NCI-H1417 treated with DMSO at 0.1 percent for 48 hours (cell line): ENCODE data around the gene SPATS2L.
"Not testable (repeated sequence)": the region's sequence is repeated elsewhere in the genome, so short reads cannot be mapped to it uniquely, and the experiment has no call there.

Experiments used
- DNase-seq: peaks from one replicate; lab custom pipeline; 2025; lab: John Stamatoyannopoulos, UW

Gene SPATS2L

DNA sequence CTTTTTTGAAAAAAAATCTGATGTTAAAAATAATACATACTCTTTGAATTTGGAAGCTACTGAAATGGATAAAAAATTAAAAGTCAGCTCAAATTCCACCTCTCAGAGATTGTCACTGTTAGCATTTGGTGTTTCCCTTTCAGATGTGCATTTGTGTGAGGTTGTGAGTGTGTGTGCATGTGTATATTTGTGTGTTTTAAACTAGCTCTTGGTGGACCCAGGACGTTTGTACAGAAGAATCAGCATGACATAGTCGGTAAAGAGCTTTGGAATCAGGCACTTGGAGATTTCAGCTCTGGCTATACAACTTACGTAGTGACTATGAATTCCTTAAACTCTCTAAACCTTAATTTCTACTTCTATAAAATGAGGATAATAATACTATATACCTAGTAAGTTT, 14.5 kb downstream of the SPATS2L start:
- DNase-seq: no peak

DNA sequence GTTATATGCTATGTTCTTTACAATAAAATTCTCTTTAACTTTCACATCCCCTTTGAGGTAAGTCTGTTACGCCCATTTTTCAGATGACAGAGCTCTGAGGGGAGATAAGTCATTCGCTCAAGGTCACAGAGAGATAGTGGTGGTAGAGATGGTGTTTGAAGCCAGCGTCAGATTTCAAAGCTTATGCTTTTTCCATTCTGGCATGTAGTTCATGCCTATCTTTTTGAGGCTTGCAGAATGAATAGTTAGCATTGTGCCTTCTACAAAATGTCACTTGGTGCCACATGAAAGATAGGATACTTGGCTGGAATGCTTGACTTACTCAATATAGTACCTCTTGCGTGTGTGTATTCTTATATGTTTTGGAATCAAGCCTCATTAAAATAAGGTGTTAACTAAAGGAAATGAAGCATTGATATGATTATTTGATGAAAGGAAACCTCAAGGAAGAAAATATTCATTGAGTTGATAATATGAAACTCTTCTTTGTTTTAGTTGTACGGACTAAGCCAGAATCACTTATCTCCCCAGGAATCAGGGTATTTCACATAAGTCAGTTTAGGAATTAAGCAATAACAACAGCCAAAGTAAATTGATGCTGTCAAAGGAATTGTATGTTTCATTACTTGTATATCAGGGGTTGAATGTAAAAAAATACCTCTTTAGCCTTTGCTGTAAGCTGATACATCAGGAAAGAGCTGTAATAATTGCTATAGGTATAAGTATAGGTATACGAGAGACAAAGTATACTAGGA, 15.5 kb downstream of the SPATS2L start:
- DNase-seq: no peak

DNA sequence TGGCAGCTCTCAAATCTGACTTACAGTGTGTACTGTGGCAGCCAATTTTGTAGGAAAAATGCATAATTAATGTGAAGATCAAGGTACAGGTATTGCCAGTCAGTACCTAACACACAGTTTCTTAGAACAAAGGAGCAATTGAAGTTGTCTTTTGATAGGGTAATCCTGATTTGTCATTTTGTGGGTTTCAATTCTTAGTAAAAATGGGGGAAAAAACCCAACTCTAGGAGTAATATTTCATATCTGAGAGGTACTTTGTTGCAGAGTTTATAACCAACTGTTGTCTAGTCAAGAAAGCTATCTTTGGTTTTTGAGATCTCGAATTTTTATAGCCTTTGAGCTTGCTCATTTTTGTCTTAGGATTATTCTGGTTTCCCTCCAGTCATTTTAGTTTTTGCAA, 16.1 kb downstream of the SPATS2L start:
- no peak for DNase-seq

DNA sequence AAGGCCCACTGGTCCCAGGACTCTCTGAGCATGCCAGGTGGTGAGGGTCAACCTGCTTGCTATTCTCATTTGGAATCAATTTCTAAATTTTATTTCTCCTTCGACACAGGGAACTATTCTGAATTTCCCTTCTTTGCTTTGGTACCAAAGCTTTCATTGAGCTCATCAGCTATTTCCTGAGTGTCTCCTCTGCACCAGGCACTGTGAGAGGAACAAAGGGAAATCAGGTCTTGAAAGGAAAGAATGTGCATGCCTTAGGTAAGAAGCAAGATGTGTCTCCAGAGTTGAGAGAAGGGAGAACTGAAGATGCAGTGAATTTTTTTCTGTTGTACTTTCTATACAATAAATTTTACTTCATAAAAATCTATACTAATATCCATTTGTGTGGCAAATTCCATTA, 17.9 kb downstream of the SPATS2L start:
- DNase-seq: no peak

DNA sequence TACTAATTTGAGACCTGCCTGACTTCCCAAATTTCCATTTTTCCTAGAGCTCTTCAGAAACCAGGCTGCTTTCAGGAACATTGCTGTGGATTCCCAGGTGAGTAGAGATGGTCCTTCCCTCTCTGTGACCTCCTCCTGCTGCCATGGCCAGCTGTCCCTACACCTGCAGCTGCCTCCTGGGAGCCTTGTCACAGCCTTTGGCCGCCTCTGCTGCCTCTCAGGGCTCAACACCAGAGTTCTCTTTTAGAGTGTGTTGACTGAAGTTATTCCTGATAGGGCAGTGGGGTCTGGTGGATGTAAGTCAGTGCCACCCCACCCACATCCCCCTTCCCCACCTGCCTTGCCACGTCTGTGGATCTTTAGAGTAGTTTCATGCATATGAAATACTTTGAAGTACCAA, 22.9 kb downstream of the SPATS2L start:
- no peak for DNase-seq

DNA sequence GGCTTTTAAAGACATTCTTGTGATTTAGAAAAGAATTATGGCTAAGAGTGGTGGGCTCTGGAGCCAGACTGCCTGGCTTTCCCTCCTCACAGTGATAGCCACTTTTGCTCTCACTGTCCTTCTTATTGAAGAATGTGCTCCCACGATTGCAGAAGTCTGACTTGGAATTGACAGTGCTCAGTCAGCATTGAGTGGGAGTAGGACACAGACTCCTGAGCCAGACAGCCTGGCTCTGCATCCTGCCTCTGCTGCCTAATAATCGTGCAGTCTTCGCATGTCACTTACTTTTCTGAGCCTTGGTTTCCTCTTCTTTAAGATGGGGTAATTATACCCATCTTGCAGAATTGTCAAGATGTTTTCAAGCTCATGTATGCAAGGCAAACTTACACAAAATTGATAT, 23.3 kb downstream of the SPATS2L start:
- DNase-seq: no peak

DNA sequence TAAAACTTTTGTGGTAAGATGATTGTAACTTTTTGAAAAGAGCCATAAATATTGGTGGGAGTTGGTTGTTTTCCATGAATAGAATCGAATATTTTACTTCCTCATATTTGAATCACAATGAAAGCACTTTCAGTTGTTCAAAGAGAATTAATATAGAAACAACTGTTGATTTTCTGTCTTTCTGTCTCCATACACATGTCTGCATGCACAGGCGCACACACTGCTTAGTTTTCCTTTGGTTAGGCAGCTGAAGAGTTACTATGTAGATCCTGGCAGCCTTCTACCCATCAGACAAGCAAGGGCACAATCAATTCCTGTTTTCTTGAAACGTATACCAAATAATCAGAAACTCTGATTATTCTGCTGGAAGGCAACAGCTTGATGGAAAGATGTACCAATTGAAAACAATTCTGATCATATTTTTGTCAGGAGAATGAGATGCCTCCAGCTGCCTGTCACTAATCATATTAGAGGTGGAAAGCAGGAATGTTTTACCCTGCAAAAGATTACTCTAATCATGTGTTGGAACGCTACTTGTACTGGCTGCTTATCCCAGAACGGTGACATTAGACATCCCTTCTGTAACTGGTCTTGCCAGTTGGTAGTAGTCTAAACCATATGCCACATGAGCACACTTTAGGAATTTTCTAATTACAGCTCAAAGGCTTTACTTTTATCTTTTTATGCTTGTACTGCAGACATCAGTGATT, 24.0 kb downstream of the SPATS2L start:
- no peak for DNase-seq

DNA sequence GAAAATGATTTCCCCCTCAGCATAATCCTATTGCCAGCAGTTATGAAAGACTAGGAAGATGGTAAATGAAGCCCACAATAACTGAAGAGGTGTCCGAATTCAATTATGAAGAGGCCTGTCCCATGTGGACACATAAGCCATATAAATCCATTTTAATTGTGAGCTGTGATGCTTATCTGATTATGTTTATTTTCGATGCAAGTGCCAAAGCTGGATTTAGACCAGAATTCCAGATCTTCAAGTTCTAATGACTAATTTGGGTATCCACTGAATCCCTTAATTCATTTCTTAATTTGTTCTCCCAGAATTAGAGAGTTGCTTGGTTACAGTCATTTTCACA, 24.5 kb downstream of the SPATS2L start:
- no peak for DNase-seq

DNA sequence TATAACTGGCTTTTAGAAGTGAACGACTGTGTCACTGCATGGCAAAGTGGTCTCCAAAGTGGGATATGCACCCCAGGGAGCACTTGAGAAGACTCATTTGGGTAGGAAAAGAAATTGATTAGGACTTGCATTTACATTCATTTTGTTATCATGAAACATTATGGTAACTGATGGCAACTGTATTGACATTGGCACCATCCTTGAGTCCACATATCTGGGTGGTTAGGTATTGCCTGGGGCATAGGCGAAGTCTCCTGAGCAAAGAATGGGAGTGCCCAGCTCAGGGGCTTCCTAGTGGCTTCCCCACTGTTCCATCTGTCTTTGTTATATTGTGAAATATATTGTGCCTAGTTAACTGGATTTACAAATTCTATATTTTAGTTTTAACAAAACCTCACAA, 29.2 kb downstream of the SPATS2L start:
- no peak for DNase-seq

DNA sequence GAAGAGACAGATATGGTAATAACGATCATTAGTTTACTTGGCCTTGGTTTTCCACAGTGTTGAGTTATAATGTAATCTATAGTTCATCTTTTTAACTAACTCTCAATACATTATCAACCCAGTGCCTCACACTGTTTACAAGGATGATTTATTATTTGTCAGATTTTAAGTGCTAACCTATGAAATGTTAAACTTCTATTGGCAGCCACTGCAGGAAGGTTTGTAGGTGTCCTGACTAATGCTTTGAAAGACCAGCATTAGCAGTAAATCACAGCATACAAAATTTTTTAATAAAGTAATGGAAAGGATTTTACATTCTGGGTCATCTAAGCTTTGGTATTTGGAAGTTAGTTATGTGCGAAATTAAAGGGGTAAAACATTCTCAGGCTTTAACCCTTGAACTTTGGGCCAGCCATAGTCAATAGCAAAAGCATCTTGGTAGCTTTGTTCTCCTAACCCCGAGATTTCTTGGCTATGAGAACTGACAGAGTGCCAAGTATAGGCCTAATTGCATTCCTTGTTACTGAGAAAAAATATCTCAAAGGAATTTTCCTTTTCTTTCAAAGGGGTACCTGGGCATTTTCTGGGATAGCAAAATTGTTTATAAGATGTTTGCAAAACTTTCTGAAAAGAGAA, 30.6 kb downstream of the SPATS2L start:
- DNase-seq: no peak

DNA sequence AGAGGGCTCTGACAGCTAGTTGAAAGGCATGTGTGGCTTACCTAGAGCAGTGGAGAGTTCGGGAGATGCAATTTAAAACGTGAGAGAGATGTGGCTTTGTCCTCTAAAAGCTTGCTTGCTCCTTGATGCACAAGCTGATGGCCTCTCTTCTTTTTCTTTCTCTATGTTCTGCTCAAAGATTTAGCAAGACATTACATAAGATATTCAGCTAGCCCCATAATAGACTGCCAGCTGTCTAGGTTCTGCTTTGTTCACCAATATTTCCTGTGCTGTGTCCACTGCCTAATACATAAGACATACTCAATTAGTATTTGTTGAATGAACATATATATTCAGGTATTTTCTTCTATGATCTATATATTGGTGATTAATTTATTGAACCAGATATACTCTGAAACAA, 31.1 kb downstream of the SPATS2L start:
- no peak for DNase-seq

DNA sequence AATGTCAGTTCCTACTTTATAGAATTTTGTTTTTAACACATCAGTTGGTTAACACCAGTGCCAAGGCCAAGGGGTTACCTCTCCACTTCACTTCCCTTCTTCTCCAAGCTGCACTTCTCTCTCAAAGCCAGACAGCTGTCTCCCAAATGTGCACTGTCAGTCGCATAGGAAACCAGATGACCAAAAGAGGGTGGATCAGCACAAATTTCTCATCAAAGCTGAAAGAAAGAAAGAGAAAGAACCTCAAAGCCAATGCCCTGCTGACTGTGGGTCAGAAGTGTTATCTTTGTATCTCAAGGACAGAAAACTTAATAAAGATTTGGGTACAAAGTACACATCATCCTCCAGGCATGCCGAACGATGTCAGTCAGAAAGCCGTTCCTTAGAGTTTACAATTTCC, 32.2 kb downstream of the SPATS2L start:
- no peak for DNase-seq

DNA sequence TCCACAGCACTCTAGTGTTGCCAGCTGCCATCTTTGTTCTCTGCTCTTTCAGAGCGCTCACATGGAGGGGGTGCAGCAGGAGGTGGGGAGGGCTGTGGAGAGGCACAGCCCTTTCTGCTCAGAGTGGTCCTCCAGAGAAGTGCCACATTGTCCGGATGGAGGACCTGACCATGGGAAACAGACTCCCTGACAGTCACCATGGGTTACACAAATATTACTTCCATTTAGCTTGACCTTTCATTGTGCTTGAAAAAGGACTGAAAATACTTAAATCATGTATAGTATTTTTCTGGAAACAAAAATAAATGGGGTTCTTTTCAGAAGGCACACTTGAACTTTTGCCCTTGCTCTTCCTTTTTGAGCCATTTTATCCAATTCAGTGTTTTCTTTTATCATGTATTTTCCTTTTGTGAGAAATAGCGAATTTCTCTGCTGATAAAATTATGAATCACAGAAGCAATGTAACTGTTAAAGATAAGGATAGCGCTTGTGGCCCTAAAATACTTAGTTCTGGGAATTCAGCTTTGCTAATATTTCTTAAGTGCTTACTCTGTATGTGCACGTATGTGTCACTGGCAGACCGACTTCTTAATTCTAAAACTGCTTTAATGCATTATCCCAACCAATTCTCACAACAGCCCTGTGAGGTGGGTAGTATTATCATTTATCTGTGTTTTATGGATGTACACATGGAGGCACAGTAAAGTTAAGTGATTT, 34.2 kb downstream of the SPATS2L start:
- no peak for DNase-seq

DNA sequence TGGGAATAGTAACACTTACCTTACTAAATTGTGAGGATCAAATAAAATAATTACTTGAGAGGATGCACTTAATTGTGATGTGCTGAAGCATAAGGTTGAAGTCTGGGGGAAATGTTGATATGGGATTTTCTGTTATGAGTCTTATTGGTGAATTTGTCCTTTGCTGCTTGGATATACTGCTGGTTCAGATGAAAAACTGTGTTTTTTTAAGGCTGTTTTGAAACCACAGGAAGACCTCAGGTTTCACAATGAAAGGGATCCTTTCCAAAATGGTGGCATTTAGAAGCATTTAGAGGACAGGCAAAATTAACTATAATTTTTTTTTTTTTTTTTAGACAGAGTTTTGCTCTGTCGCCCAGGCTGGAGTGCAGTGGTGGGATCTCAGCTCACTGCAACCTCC, 34.9 kb downstream of the SPATS2L start:
- no peak for DNase-seq

DNA sequence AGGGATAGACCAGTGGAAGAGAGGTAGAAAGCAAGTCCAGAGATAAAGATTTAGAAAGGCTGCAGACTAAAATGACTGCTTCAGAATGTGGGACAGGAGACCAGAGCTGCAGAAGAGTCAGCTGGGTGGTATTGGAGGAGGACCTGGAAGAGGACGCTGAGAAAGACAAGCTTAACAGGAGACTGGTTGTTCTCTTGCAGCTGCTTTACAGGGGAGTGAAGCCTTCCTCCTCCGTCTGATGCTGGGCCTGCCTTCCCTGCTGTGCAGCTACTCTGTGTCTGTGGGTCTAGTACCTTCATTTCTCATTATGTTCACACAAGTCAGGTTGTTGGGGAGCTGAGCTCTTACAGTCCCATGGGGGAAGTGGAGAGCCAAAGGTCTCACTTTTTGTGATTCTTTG, 35.7 kb downstream of the SPATS2L start:
- no peak for DNase-seq

DNA sequence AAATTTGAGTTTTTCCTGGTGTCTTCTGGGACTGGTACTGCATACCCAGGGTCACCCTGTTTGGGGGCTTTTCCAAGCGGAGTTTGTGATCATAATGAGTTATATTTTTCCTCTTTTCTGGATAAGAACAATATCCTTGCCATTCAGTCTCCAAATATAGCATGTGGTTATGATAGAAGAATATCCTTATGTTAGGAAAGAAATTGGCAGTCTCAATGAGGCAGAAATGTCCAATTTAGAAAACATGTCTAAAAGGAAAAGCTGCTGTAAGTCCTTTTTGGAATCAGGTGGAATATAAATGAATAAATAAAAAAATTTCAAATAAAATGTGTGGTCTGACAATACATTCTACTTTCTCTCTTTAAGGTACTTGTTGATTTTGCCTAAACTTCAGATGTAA, 36.2 kb downstream of the SPATS2L start:
- DNase-seq: no peak

DNA sequence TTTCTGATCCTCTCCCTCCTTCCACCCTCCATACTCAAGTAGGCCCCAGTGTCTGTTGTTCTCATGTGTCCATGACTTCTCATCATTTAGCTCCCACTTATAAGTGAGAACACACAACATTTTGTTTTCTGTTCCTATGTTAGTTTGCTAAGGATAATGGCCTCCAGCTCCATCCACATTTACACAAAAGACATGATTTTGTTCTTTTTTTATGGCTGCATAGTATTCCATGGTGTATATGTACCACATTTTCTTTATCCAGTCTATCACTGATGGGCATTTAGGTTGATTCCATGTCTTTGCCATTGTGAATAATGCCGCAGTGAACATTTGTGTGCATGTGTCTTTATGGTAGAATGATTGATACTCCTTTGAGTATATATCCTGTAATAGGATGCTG, 37.7 kb downstream of the SPATS2L start:
- DNase-seq: not testable (repeated sequence)

DNA sequence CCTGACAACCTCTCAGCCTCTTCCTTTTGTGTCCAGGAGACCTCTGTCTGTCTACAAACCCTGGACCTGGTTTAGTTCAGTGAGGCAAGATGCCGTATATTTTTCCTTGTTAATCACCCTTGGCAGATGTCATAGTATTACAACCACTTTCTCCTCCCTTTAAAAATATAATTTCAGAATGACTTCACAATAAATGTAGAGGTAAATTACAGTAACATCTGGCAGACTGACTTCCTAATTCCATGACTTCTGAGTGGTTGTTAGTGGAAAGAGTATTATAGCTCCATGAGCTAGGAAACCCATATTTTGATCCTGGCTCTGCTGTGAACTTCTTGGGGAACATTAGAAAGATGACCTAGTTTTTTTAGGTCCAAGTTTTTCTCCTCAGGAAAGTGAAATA, 39.5 kb downstream of the SPATS2L start:
- no peak for DNase-seq

DNA sequence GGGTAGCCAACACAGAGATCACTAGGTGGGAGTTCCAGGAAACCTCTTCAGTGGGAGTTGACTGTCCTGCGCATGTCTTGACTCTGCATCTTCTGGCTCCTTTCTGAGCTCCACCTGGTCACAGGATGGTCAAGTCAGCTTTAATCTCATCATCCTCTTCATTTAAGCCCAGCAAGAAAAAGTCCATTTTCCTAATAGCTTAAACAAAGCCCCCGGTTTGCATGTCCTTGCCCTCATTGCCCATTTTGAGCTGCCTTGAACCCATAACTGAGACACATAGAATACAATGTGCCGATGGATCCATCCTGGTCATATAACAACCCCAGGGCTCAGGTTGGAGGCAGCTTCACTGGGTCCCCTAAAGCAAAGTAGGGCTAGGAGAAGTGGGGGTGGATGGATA, 40.8 kb downstream of the SPATS2L start:
- no peak for DNase-seq

DNA sequence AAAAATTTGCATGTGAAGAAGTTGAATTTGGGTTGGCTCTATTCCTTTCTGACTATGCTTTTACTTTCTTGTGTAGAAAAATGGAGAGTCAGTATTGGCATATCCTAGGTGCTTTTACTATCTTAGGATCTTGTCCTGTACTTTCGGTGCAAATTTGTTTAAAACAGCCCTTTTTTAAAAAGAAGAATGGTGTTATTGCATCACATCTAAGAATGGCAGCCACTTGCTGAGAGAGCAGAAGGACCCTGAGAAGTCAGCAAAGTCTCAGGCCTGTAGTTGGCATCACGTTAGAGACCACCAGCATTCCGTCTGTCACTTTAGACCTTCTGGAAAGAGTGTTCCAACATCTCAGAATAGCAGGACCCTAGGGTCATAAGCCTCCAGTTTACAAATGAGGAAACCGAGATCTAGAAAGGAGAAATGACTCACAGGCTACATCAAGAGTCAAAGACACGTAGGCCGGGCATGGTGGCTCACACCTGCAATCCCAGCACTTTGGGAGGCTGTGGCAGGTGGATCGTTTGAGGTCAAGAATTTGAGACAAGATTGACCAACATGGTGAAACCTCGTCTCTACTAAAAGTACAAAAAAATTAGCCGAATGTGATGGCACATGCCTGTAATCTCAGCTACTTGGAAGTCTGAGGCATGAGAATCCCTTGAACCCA, 42.5 kb downstream of the SPATS2L start:
- no peak for DNase-seq

DNA sequence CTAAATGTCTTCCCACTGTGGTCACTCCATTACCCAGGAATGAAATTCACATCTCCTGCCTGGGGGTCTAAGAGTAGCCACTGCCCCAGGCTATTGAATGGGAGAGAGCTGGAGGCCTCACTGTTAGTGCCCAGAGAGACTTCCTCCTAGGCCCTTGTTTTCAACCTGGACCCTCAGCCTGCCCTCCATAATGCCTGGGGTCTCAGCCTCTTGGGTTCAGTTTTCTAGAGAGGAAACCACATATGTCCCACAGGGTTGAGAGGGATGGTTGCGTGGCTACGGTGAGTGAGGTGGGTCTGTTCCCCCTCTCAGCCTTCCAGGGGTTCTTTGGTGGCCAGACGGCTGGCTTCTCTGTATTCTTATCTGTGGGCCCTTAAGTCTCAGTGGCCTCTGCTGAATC, 43.4 kb downstream of the SPATS2L start:
- DNase-seq: no peak

DNA sequence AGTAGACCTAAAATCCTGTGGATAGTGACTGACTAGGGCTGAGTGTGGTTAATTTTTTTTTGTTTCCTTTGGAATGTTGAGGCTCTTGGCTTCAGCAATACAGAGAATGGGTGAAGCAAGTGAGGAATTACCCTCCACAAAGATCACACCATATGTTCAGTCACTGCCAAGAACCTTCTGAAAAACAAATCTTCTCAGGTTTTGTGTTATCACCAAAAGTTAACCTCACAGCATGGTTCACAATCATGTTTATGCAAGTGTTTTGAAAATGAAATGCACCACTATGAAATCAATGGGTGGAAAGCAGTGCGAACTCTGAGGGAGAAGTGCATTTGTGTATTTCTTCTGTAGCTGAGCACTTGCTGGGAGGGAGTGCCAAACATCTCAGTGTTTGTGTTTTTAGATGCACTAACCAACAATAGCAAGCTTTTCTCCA, 44.4 kb downstream of the SPATS2L start:
- DNase-seq: no peak
